ENCODE measurements around the gene MDGA2.

DNA sequence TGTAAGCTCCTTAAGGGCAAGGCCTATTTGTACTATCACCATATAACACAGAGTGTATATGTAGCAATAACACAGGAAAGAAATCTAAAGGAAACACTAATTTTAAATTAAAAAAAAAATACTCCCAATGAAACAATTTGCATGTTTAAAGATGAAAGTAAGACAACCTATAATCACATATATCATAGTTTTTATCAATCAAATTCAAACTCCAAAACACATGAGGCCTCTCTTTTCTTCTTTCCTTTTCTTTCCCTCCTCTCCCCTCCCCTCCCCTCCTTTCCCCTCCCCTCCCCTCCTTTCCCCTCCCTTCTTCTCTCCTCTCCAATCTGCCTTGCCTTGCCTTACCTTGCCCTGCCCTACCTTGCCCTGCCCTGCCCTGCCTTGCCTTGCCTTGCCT, 618.0 kb downstream of the MDGA2 start:
- TF ChIP-seq, protein P1, sequence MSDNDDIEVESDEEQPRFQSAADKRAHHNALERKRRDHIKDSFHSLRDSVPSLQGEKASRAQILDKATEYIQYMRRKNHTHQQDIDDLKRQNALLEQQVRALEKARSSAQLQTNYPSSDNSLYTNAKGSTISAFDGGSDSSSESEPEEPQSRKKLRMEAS (IDR thresholded peaks at IDR 0.05): no peak
- TF ChIP-seq POLR2A (IDR thresholded peaks at IDR 0.05; ENCODE audit: borderline replicate concordance, extremely low read depth, insufficient read depth, insufficient read length): no peak
- no peak for TF ChIP-seq POLR2AphosphoS5 (IDR thresholded peaks at IDR 0.05; ENCODE audit: low read depth, low read length)
- no peak for TF ChIP-seq CTCF (IDR thresholded peaks at IDR 0.05 in 2 of 3, conservative IDR thresholded peaks at IDR 0.05 in 1 of 3; ENCODE audit: borderline replicate concordance in 1 of 3, insufficient read depth in 1 of 3, low read depth in 2 of 3, low read length in 2 of 3)
- TF ChIP-seq SP1 (IDR thresholded peaks at IDR 0.05; ENCODE audit: low read depth): no peak
